ENCODE measurements around the gene MYPOP. TPM values are rescaled to one million over a fixed set of nuclear protein-coding genes. Genes with fewer than 3 reads are reported as not detected.

Gene MYPOP
- total and polyA plus RNA-seq, 2 of the 13 experiments (the other 11 are each of a cell fraction or from before 2014, with no cell fraction given) = 2.3 to 2.7 TPM

GRCh38 chr19:45876411-45877197 is 25.8 kb downstream of the MYPOP start (continued):
- TF ChIP-seq PRDM4 (CRISPR knock-in tag; IDR thresholded peaks at IDR 0.05; ENCODE audit: borderline replicate concordance) (no peak), ZBTB21 (CRISPR knock-in tag; IDR thresholded peaks at IDR 0.05) (no peak), ZNF556 (CRISPR knock-in tag; IDR thresholded peaks at IDR 0.05; ENCODE audit: borderline replicate concordance) (no peak), CBFB (CRISPR knock-in tag; IDR thresholded peaks at IDR 0.05) (peak; percentile 71), ZNF335 (CRISPR knock-in tag; IDR thresholded peaks at IDR 0.05) (peak; percentile 63), PITX1 (CRISPR knock-in tag; IDR thresholded peaks at IDR 0.05) (peak; percentile 13; the same call in 1 of the 2 replicates), LBX2 (CRISPR knock-in tag; IDR thresholded peaks at IDR 0.05; ENCODE audit: borderline replicate concordance) (no peak), ZNF614 (CRISPR knock-in tag; IDR thresholded peaks at IDR 0.05; ENCODE audit: borderline replicate concordance) (peak; percentile 45), ZNF331 (CRISPR knock-in tag; IDR thresholded peaks at IDR 0.05) (peak; percentile 60; the same call in 1 of the 2 replicates), CCAR2 (optimal IDR thresholded peaks at IDR 0.05; ENCODE audit: low read depth, low read length) (no peak), DMAP1 (CRISPR knock-in tag; IDR thresholded peaks at IDR 0.05) (peak; percentile 64), ZKSCAN8 (CRISPR knock-in tag; IDR thresholded peaks at IDR 0.05; ENCODE audit: borderline replicate concordance) (0 out of 2 replicates have a peak, but pooled peaks have one; percentile 32), CREBL2 (CRISPR knock-in tag; IDR thresholded peaks at IDR 0.05; ENCODE audit: borderline replicate concordance) (no peak), ZMYM2 (CRISPR knock-in tag; IDR thresholded peaks at IDR 0.05) (no peak), ZNF207 (IDR thresholded peaks at IDR 0.05; ENCODE audit: borderline replicate concordance) (no peak), MED1 (CRISPR knock-in tag; IDR thresholded peaks at IDR 0.05) (peak; percentile 46), SATB2 (CRISPR knock-in tag; IDR thresholded peaks at IDR 0.05) (no peak), MTERF4 (CRISPR knock-in tag; IDR thresholded peaks at IDR 0.05) (no peak), ELF3 (CRISPR knock-in tag; IDR thresholded peaks at IDR 0.05) (peak; percentile 32; the same call in 1 of the 2 replicates), SNAPC5 (CRISPR knock-in tag; IDR thresholded peaks at IDR 0.05; ENCODE audit: borderline replicate concordance) (no peak), SOX5 (CRISPR knock-in tag; IDR thresholded peaks at IDR 0.05; ENCODE audit: borderline replicate concordance) (no peak), CREM (IDR thresholded peaks at IDR 0.05) (no peak), CREM (CRISPR knock-in tag; IDR thresholded peaks at IDR 0.05) (no peak), KDM1A (CRISPR knock-in tag; IDR thresholded peaks at IDR 0.05) (no peak), STAT6 (CRISPR knock-in tag; IDR thresholded peaks at IDR 0.05; ENCODE audit: borderline replicate concordance) (no peak)
